GM12878 (cell line): ENCODE measurements around the gene BGLAP.

Experiments used
- JUNB ChIP-seq: IDR thresholded peaks from 2 replicates; pipeline ENCODE4 v1.6.1; 2016; ENCODE audit warnings: antibody characterized with exemption, mild to moderate bottlenecking
- TF ChIP-seq, protein P1 (sequence below): fragments of 450-650 bp; IDR thresholded peaks from 2 replicates; pipeline ENCODE4 v1.6.1; 2016; ENCODE audit warnings: mild to moderate bottlenecking
- TF ChIP-seq, protein P2 (sequence below): fragments of 450-650 bp; IDR thresholded peaks from 2 replicates; pipeline ENCODE4 v1.6.1; 2014; ENCODE audit warnings: mild to moderate bottlenecking
- TF ChIP-seq, protein P3 (sequence below): IDR thresholded peaks from 2 replicates; pipeline ENCODE4 v1.6.1; 2011; ENCODE audit warnings: low read depth, low read length, improper control_type of control experiment, borderline replicate concordance

DNA sequence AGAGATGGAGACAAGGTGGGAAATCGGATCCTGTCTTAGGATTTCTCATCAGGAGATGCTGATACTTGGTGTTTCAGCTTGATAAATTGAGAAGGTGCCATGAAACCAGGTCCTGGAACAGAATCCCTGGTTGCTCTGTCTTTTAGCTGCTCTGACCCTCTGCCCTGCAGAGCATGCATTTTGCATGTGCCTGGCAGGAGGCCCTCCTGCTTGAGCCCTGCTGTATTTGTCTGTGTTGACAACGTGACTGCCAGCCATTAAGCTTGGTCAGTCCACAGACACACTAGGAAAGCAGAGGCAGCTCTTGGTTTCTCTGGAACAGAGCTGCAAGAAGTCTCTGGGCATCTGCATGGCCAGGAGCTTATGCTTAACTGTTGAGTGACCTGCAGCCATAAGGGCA lies 45.5 kb upstream of the BGLAP start:
- TF ChIP-seq, protein P1, sequence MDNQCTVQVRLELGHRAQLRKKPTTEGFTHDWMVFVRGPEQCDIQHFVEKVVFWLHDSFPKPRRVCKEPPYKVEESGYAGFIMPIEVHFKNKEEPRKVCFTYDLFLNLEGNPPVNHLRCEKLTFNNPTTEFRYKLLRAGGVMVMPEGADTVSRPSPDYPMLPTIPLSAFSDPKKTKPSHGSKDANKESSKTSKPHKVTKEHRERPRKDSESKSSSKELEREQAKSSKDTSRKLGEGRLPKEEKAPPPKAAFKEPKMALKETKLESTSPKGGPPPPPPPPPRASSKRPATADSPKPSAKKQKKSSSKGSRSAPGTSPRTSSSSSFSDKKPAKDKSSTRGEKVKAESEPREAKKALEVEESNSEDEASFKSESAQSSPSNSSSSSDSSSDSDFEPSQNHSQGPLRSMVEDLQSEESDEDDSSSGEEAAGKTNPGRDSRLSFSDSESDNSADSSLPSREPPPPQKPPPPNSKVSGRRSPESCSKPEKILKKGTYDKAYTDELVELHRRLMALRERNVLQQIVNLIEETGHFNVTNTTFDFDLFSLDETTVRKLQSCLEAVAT: no peak
- TF ChIP-seq JUNB: no peak
- TF ChIP-seq, protein P2, sequence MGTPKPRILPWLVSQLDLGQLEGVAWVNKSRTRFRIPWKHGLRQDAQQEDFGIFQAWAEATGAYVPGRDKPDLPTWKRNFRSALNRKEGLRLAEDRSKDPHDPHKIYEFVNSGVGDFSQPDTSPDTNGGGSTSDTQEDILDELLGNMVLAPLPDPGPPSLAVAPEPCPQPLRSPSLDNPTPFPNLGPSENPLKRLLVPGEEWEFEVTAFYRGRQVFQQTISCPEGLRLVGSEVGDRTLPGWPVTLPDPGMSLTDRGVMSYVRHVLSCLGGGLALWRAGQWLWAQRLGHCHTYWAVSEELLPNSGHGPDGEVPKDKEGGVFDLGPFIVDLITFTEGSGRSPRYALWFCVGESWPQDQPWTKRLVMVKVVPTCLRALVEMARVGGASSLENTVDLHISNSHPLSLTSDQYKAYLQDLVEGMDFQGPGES: no peak
- TF ChIP-seq, protein P3, sequence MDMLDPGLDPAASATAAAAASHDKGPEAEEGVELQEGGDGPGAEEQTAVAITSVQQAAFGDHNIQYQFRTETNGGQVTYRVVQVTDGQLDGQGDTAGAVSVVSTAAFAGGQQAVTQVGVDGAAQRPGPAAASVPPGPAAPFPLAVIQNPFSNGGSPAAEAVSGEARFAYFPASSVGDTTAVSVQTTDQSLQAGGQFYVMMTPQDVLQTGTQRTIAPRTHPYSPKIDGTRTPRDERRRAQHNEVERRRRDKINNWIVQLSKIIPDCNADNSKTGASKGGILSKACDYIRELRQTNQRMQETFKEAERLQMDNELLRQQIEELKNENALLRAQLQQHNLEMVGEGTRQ: no peak
